Loucy (cell line): ENCODE results near the gene KCTD19.

Experiments
- EZH2phosphoT487 ChIP-seq: fragments of 200-600 bp; IDR thresholded peaks from 2 replicates; pipeline ENCODE4 v1.6.1; 2018; ENCODE audit warnings: antibody characterized with exemption, mild to moderate bottlenecking, moderate library complexity, borderline replicate concordance
- TF ChIP-seq, protein P1 (sequence below): fragments of 200-600 bp; sonication (generic); conservative IDR thresholded peaks from 2 replicates; pipeline ENCODE4 v1.5.1; 2014; ENCODE audit warnings: mild to moderate bottlenecking, antibody characterized with exemption, low read length

DNA sequence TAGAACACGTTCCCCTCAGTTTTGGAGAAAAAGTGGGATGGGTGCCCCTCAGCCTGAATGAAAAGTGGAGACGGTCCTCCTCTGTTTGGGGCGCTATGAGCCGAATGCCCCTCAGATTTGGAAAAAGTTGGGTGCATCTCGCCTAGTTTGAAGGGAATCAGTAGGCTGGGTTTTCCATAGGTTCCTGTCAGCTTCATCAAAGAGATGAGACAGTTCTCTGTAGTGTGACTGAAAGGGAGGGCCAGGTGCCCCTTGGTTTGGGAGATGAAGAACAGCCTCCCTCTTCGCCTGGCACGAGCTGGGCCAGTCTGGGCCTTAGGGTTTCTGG, 78.5 kb downstream of the KCTD19 start:
- TF ChIP-seq, protein P1, sequence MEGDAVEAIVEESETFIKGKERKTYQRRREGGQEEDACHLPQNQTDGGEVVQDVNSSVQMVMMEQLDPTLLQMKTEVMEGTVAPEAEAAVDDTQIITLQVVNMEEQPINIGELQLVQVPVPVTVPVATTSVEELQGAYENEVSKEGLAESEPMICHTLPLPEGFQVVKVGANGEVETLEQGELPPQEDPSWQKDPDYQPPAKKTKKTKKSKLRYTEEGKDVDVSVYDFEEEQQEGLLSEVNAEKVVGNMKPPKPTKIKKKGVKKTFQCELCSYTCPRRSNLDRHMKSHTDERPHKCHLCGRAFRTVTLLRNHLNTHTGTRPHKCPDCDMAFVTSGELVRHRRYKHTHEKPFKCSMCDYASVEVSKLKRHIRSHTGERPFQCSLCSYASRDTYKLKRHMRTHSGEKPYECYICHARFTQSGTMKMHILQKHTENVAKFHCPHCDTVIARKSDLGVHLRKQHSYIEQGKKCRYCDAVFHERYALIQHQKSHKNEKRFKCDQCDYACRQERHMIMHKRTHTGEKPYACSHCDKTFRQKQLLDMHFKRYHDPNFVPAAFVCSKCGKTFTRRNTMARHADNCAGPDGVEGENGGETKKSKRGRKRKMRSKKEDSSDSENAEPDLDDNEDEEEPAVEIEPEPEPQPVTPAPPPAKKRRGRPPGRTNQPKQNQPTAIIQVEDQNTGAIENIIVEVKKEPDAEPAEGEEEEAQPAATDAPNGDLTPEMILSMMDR: no peak
- TF ChIP-seq EZH2phosphoT487: no peak
